ENCODE measurements around the gene IGF1R. TPM values are rescaled to one million over a fixed set of nuclear protein-coding genes. Genes with fewer than 3 reads are reported as not detected.
"Not testable (repeated sequence)": the region's sequence is repeated elsewhere in the genome, so short reads cannot be mapped to it uniquely, and the experiment has no call there.

IGF1R gene
- total RNA-seq, 1 donor from 2014 or later: 65.3 TPM

DNA sequence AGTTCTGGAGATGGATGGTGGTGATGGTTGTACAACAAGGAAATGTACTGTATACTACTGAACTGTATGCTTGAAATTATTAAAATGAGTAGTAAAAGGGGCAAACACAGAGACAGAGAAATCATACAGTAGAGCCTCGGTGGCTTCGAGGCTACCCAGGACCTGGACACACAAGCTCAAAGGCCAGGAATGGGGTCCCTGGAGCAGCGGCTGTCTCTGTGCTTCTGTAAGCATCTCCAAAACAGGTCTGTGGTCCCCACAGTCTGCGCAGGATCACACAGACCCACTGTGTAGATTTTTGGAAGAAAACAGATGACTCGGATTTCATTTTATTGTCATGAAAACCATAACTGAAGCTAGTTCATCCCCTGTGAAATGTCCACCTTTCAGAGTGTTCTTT lies 319.6 kb downstream of the IGF1R start:
- DNase-seq: no peak

DNA sequence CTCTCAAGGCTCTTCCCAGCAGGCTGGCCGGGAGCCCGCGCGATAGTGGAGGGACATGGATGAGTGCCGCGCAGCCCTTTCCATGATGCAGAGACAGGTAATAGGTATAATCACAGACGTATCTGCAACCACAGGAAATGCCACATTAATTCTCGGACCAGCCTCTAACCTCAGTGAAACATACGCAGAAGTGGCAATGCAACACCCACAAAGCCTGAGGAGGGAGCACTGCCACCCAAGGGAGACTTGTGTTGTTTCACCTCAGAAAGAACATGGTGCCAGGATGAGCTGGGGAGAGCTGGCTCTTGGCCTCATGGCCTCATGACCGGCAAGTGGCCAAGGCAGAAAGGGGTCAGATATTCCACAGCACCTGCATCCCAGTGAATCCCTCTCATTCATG lies 320.2 kb downstream of the IGF1R start:
- no peak for DNase-seq

DNA sequence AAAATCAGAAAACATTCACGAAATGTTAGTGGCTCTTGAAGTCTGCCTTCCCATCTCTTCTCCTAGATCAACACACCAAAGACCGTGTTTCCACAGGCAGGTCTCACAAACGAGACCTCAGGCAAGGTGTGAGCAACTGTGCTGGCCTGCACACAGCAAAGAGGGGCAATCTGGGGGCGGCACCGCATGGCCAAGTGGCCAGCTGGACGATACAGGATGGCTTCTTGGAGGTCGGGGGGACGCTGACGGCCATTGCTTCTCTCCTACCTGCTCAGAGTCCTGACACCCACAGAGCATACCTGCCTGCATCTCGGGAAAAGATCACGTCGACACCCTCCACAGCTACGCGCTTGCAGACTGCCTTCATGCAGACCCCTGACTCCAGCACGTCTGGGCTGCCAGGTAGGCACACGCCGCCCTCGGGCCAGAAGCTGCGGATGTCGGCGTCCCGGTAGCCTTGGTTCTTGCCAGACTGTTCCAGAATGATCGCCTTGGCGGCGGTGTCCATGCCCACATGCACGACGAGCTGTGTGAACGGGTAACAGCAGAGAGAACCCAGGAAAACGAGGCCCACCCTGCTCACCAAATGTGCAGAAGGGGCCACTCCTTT lies 320.9 kb downstream of the IGF1R start:
- DNase-seq: no peak

DNA sequence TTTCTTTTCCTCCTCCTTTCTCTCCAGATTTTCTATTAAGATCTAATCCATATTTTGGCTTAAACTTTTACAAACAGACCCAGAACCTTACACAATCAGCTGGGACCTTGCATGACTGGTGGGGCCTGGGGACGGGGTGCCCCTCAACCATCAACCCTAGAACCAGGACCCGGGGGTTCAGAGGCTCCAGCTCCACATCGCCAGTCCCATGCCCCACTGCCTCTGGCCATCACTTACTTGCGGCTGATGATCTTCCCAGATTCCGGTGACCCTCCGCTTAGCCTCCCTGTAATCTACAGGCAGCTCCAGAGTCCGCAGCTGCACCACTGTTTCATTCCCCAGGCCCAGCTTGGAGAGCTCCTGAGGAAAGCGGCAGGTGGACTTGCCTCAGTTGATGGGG lies 322.5 kb downstream of the IGF1R start:
- DNase-seq: no peak

DNA sequence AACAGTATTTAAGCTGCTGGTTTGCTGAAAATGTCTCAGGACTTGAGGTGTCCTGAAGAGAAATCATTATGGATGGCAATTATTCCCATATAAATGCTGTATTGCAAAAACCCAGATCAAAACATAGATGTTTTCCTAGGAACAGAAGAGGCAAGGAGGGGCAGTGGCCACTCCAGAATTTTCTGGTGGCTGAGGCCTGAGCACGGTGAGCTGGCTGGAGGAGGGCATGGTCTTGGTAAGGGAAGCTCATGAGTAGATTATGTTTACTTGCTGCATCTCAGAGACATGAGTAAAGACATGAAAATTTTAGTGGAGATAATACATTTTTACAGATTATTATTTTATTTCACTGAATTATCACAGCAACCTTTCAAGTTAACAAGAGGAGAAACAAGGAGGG lies 328.2 kb downstream of the IGF1R start:
- DNase-seq: no peak

DNA sequence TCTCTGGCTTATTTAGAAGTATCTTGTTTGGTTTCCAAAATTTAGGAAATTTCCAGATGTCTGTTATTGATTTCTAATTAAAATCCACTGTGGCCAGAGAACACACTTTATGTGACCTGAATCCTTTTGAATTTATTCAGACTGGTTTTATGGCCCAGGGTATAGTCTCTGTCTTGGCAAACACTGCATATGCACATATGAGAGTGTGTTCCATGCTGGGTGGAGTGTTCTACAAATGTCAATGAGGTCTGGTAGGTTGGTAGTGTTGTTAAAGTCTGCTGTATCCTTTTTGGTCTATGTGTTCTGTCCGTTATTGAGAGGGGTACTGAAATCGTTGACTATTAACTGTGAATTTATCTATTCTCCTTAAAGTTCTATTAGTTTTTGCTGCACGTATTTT lies 329.1 kb downstream of the IGF1R start:
- DNase-seq: no peak

DNA sequence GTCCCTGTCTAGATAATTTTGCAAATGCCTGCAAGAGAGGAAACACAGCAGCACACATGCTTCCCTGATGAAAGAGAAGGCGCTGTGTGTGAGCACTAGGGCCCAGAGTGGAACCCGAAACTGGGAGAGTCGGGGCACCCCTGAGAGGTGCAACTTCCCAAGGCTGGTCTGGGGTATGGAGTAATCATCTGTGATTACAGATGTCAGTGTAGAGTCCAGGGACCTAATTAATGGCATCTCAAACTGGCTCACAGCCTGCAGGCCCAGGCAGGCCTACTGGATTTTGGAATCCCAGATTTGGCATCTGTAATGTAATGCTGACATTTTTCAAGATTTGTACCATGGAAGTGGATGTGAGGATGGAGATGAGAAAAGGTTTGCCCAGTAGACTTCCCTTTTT lies 329.8 kb downstream of the IGF1R start:
- no peak for DNase-seq

DNA sequence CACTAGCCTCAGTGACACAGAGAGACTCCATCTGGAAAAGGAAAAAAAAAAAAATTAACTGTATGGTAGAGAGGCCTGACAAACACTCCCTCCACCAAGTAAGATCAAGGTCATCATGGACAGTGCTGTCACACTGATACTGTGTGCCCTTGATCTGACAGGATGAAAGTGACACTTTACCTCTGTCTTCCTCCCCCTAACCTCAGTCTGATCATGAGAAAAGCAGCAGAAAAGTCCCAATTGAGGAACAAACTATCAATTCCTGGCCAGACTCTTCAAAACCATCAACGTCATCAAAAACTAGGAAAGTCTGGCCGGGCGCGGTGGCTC lies 332.5 kb downstream of the IGF1R start:
- DNase-seq: no peak

DNA sequence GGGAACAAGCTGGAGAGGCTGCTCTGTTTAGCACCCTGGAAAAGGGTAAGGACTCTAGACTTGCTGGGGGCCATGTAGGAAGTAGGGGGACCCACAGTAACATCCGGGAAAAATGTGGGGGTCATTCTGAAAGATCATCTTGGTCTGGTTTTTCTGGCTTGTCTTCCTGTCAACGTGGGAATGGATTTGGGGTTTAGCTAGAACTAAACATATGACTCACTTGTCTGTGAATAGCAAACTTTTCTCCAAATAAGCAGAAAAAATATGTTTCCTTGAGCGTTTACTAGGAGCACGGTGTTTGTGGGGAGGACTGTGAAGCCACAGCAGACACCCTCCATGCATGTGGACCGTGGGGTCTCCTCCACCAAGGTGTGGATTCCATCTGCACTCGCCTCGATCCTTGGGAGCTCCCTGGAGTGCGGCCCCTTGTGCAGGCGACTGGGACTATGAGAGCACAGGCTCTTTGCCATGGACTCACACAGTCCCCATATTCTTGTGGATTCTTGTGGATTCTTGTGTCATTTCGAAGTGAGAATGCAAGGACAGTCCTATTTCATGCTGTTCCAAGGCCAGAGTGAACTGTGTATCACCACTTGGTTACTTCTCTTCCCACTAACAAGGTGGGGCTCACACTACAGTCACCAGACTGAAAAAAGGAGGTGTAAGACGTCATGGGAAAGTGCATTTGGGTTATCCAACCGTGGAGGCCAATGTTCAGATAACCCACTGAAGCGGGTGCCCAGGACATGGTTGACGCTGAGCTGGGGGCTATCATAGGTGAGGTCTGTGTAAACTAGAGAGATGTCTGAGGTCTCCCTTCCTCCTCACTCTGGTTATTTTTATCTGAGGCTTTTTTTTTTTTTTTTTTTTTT lies 333.7 kb downstream of the IGF1R start:
- DNase-seq: no peak

DNA sequence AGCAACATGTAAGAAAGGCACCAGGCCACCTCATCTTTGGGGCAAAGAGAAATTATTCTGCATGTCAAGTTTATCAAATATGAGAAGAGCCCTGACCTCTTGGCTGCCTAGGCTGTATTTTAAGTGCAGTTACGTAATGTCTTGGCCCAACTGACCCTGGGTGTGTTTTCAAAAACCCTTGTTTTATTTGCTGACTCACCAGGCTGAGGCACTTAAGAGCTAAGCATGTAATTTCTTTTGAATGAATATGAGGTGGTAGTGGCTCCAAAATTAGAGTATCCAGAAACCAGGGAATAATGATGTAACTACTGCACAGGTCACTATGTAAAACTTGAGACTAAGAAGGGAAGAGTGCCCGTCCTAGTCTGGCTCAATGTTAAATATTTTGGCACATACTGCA lies 335.0 kb downstream of the IGF1R start:
- DNase-seq: no peak

DNA sequence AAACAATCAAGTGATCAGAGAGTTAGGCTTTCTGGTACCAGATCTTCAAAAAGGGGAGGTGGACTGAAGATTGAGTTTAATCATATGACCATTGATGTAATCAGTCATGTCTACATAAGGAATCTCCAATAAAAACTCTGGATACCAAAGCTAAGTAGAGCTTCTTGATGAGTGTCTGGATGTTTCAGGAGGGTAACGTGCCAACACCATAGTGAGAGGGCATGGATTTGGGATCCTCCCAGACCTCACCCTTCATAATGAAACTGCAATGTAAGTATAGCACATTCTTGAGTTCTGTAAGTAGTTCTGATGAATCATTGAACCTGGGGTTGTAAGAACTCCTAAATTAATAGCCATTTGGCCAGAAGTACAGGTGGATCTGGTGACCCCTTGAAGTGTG lies 337.9 kb downstream of the IGF1R start:
- no peak for DNase-seq

DNA sequence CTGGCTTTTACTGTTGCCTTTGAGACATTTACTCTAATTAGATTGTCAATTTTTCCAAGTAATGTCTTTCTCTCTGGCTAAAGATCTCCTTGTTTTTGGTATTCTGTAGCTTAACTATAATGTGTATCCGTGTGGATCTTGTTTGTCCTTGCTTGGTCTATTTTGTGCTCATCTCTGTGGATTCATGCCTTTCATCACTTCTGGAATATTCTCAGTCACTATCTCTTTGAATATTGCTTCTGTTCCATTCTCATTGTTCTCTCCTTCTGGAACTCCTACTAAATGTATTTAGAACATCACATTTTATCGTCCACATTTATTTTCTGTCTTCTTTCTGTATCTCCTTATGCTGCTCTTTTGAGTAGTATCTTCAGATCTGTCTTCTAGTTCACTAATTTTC lies 346.6 kb downstream of the IGF1R start:
- DNase-seq: no peak

DNA sequence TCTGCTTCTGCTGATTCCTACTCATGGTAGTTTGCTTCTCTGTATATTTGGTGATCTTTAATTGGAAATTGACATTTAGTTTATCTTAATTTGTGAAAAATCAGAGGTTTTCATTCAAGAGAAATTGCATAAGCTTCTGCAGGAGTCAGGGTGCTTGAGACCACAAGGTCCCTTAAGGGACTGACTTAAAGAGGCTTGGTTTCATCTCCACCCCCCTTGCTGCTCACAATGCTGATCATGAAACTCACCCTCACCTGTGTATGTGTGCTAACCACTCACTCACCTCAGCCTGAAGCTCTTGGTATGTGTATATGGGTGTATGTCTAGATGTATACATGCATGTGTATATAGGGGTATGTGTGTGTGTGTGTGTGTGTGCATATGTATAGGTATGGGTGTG lies 347.8 kb downstream of the IGF1R start:
- DNase-seq: no peak

DNA sequence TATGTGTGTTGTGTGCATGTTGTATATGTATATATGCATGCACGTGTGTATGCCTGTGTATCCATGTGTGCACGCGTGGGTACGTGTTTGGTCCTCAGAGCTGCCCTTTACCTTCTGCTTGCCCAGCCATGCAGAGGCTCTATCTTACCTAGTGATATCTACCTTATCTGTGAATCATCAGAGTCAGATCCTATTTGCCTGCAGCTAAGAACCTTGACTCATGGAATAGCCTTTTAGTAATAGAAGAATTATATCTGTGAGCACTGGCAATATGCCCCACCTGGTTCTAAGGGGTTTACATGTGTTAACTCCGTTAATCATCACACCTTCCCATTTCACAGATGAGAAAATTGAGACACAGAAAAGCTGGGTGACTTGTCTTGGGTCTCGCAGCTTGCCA lies 348.3 kb downstream of the IGF1R start:
- no peak for DNase-seq

DNA sequence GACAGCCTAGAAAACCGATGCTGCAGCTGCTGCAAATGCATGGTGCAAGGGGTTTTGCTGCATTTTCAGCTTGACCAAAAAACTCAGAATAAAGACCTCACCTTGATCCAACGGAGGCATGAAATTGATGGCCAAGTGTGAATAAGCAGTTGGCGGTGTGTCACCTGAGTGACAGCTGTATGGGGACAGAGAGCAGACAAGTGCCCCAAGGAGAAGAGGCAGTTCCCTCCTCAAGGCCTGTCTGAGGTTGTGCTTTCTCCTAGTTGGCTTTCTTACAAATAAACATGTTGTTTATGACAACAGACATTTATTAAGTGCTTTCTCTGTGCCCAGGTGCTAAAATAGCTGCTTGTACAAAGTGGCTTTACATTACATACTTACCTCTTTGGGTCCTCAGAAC lies 349.0 kb downstream of the IGF1R start:
- no peak for DNase-seq

DNA sequence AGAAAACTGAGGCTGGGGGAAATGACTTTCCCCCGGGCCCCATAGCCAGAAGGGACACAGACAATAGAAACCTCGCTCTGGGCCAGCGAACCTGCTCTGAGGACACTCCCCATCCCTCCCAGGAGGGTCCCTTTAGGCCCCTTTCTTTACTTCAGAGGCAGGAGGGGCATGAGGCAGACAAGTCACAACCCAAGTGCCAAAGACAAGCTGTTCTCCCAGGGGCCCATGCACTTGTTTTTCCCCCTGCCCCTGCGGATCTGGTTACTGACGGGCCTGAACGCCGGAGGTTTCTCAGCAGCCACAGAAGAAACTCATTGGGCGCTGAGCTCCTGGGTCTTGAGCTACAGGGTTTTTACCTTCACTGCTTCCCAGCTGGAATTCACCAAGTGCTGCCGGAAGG lies 349.4 kb downstream of the IGF1R start:
- DNase-seq: no peak

DNA sequence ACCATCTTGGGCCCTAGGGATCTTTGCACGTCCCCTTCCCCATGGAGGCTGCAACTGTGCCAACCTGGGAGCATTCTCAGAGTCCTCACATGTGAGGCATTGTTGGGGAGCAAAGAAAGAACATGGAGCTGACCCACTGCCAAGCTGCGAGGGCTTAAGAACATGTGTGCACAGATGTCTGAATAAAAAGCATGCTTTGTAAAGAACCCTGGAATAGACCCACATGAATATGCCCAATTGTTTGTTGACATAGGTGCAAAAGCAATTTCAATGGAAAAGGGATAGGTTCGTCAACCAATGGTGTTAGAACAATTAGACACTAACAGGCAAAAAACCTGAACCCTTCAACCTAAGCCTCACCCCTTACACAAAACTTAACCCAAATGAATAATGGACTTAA lies 349.9 kb downstream of the IGF1R start:
- DNase-seq: no peak

DNA sequence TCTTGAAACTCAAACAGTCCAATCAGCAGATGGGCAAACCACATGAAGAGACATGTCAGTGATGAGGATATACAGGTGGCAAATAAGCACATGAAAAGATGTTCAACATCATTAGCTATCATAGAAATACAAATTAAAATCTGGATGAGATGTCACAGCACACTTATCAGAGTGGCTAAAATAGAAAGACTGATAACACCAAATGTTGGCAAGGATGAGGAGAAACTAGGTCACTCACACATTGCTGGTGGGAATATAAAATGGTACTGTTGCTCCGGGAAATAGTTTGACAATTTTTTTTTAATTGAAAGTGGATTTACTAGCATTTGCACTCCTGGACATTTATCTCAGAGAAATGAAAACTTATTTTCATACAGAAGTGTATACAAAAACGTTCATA lies 350.9 kb downstream of the IGF1R start:
- no peak for DNase-seq

DNA sequence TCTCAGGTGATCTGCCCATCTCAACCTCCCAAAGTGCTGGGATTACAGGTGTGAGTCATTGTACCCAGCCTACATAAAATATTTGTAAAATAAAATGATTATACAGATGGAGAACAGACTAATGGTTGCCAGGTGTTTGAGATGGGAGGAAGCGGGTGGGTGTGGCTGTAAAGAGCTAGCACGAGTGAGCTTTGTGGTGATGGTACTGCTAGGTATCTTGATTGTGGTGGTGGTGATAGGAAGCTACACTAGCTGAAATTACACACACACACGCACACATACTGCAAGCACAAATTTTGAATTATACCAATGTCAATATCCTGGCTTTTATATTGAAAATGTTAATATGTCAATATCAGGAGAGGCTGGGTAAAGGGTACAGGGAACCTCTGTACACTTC lies 353.9 kb downstream of the IGF1R start:
- DNase-seq: no peak

DNA sequence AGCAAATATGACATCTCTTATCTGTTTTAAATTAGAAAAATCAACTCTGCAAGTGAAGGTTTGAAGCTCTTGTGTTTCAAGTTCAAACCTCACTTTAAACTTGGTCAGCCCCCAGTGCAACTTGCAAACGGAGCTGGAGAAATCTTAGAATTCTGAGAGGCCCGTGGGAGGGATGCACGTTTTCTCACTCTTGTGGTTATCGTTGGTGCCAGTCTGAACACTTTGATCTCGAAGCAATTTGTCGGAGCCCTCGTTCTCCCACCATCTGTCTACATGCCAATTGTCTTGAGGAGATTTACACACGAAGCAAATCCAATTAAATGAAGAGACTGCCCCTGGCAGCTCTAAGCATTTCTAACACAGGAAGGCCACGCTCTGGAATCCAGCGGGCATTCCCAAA lies 355.0 kb downstream of the IGF1R start:
- not testable (repeated sequence) for DNase-seq

DNA sequence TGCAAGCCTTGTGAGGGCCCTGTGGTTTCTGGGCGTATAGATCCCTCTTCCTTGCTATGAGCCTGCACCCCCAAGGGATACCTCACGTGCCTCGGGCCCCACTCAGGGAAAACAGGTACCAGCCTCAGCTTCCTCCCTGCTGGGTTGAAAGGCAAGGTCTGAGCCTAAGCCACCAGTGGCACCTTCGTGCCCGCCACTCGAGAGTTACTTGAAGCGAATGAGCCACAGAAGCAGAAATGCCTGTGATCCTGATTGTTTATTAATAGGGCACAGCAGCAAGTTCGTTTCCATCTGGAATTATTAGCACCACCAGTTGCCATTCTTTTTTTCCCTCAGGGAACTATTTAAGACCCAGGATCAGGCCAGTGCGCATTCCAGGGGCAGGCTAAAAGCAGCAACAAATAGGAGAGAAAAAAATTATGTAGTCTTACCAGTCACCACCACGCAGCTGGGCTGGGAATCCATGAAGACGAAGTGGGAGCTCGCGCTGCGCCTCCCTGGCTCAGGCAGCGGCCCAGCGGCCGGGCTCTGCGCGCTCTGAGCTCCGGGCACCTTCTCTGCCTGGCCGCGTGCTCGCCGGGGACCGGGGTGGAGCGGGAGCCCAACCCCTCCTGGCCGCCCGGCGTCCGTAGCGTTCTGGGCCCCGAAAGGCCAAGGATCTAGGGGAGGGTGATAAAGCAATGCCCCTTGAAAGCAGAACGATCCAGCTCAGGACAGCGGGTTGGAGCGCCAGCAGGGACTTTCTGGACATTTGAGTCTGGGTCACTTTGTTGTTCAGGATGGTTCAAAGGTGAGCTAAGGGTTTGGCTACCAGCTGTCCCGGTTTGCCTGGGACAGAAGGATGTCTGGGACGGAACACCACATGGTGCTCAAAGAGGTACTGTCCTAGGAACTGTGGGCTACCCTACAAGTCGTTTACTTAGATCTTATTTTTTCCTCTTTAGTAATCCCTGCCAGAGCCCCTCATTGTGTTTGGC lies 356.9 kb downstream of the IGF1R start:
- DNase-seq: not testable (repeated sequence)

DNA sequence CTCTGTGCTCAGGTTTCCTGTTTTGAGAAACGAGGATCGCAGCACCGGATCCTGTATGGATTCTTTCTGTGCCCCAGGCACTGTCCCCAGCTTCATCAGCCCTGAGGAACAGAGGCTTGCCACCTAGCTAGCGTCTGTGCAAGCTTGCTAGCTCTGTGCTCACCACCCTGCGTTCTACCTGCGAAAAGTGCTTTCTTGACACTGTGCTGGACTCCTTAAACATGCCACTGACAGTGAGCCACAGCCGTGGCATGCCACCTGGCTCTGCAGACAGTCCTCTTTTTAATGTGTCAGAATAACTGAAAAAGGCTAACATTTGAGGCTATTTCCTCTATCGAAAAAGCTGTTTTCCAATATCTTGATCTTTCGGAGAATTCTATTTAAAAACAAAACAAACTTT lies 357.8 kb downstream of the IGF1R start:
- no peak for DNase-seq

DNA sequence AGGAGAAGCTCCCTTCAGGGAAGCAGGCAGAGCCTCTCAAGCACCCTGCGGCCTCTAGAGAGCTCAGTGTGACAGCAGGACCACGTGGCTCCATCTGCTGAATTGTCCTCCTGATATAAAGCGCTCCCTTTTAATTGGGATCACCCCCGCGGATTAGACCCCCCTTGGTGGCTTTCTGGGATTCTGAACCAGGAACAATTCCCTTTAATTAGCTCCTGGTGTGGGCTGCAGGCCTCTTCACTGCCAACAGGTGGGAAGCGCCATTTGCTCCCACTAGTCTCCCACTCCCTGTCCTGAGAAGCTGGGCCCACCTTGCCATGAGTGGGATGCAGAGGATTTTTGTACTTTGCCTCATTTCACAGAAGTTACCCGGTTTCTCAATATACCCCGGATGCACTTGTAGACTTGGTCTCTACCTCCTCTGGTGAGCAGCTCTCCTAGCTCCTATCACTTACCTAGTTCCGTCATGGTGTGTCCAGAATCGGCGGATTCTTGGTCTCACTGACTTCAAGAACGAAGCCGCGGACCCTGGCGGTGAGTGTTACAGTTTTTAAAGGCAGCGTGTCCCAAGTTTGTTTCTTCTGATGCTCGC lies 358.7 kb downstream of the IGF1R start:
- no peak for DNase-seq
